ELR (cell line): ENCODE measurements around the gene SIAH2.

Experiments
- DNase-seq: peaks from one replicate; pipeline ENCODE4 v3.0.0-alpha.2; 2015; ENCODE audit warnings: low read depth

The SIAH2 gene

GRCh38 chr3:150775001-150775599 lies 12.1 kb upstream of the SIAH2 start:
- DNase-seq: peak; percentile 78

- DNase-seq: no peak
Observed at GRCh38 chr3:150773616-150774192, 10.7 kb upstream of the SIAH2 start.

GRCh38 chr3:150771600-150771999 lies 8.6 kb upstream of the SIAH2 start:
- DNase-seq: no peak

GRCh38 chr3:150770681-150771080 lies 7.7 kb upstream of the SIAH2 start:
- DNase-seq: no peak

GRCh38 chr3:150766742-150767141 lies 3.8 kb upstream of the SIAH2 start:
- no peak for DNase-seq

- DNase-seq: peak; percentile 75
Observed at GRCh38 chr3:150765949-150766720, 3.2 kb upstream of the SIAH2 start.

- no peak for DNase-seq
Observed at GRCh38 chr3:150764967-150765366, 2.0 kb upstream of the SIAH2 start.

- no peak for DNase-seq
Observed at GRCh38 chr3:150764566-150764965, 1.6 kb upstream of the SIAH2 start.

GRCh38 chr3:150763841-150764483 lies 993 bp upstream of the SIAH2 start:
- peak; percentile 68 for DNase-seq

GRCh38 chr3:150762662-150763121 lies 277 bp downstream of the SIAH2 start:
- DNase-seq: no peak

- peak; percentile 80 for DNase-seq
Observed at GRCh38 chr3:150761831-150762661, 923 bp downstream of the SIAH2 start.

- no peak for DNase-seq
Observed at GRCh38 chr3:150760431-150761200, 2.4 kb downstream of the SIAH2 start.

- DNase-seq: no peak
Observed at GRCh38 chr3:150759947-150760346, 3.0 kb downstream of the SIAH2 start.

GRCh38 chr3:150759319-150759718 lies 3.6 kb downstream of the SIAH2 start:
- peak; percentile 36 for DNase-seq

GRCh38 chr3:150757768-150758167 lies 5.2 kb downstream of the SIAH2 start:
- no peak for DNase-seq

GRCh38 chr3:150757364-150757763 lies 5.6 kb downstream of the SIAH2 start:
- DNase-seq: no peak

GRCh38 chr3:150756491-150757059 lies 6.4 kb downstream of the SIAH2 start:
- no peak for DNase-seq

GRCh38 chr3:150755902-150756301 lies 7.1 kb downstream of the SIAH2 start:
- no peak for DNase-seq

- no peak for DNase-seq
Observed at GRCh38 chr3:150754896-150755295, 8.1 kb downstream of the SIAH2 start.

GRCh38 chr3:150751781-150752263 lies 11.1 kb downstream of the SIAH2 start:
- no peak for DNase-seq

- no peak for DNase-seq
Observed at GRCh38 chr3:150749255-150749654, 13.7 kb downstream of the SIAH2 start.
